Measurements from ENCODE around the gene TTLL11. TPM values are rescaled to one million over a fixed set of nuclear protein-coding genes. Genes with fewer than 3 reads are reported as not detected.

The TTLL11 gene
- total and polyA plus RNA-seq, 9 donors: 14.2 to 29.3 (median 20.1) TPM

DNA sequence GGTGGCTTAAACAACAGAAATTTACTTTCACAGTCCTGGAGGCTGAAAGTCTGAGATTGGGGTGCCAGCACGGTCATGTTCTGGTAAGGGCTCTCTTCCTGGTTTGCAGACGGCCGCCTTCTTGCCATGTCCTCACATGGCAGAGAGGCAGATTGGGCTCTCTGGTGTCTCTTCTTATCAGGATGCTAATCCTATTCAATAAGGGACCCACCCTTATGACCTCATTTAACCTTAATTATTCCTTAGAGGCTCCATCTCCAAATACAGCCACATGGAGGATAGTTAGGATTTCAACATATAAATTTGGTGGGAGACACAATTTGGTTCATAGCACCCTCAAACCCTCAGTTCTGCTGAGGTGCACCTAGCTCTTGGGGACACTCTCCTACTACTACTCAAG is 261.2 kb downstream of the TTLL11 start:
- no peaks in the 10 kb centered on the region for H3K9me3 ChIP-seq (replicated peaks; ENCODE audit: control insufficient read depth, low read depth, low read length)
- H3K27me3 ChIP-seq (ENCODE audit: control insufficient read depth, insufficient read depth, low read length): no peaks in the 10 kb centered on the region
- H3K27ac ChIP-seq (ENCODE audit: low read length): no peak overlapping the region
- no peak for DNase-seq
- no peaks in the 10 kb centered on the region for H3K36me3 ChIP-seq (ENCODE audit: control insufficient read depth, insufficient read depth, low read length)
- WGBS (ENCODE audit: insufficient coverage): 93% methylated on average over 3 of the region's 3 CpGs
- H3K4me1 ChIP-seq (ENCODE audit: control insufficient read depth, insufficient read depth, low read length): no peaks in the 10 kb centered on the region
- H3K4me3 ChIP-seq (ENCODE audit: low read length): no peak overlapping the region

DNA sequence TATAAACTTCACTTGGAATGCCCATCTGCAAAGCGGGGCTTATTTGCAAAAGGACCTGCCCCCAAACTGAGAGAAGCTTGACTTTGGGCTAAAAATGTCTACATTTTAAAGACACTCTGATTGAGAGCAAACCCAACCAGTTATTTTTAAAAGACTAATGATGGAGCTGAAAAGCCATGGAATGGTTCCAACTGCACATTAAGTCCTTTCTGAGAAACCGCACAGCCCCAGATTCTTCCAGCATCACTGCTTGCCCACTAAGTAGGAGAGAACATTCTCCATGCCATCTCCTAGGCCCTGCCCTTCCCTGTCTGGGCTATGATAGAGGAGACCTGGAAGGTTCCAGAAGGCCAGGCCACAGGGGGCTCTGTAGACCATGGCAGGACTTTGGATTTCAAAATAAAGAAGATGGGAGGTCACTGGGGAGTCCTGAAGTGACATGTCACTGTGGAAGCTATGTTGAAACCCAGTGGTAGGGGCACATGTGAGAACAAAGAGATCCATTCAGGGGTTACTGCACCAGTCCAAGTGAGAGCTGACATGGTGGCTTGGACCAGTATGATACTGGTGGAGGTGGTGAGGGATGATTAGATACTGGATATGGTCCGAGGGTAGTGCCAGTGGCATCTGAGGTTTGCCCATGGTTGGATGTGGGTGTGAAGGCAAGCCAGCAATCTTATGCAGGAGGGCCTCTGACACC is 262.5 kb downstream of the TTLL11 start:
- Histone ChIP-seq H3K9me3 (replicated peaks; ENCODE audit: control insufficient read depth, low read depth, low read length) (no peaks in the 10 kb centered on the region), H3K27me3 (ENCODE audit: control insufficient read depth, insufficient read depth, low read length) (no peaks in the 10 kb centered on the region), H3K27ac (ENCODE audit: low read length) (no peak overlapping the region), H3K36me3 (ENCODE audit: control insufficient read depth, insufficient read depth, low read length) (no peaks in the 10 kb centered on the region), H3K4me1 (ENCODE audit: control insufficient read depth, insufficient read depth, low read length) (no peaks in the 10 kb centered on the region), H3K4me3 (ENCODE audit: low read length) (no peak overlapping the region)
- no peak for DNase-seq
- WGBS (ENCODE audit: insufficient coverage): 33% methylated on average over 1 of the region's 3 CpGs

DNA sequence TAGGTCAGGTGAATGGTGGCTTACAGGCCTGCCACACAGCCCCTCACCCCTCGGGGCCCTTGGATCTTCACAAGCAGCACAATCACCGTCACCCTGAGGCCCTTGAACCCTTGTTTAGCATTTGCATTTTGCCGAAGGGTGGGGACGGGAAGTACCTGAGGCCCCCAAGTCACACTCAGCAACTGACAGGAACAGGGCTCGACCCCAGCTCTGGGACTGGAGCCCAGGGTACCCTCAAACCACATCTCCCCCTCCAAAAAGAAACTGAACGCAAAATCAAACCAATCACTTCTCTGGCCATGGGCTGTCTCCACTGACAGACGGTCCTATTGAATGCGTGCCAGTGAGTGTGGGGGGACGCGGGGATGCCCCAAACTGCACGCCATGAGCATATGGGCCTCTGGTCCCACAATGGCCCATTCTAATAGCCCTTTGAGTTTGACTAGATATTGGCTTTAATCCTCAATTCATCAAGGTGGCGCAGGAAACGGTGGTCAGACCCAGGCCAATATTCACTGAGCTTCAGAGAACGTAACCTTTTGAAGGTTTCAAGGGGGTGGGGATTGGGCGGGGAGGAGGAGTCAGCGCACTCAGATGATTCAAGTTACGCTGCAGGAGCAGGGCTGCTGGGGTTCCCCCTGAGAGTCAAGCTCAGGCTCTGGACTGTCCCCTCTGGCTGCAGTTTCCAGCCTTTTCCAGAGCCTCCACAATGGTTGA is 265.7 kb downstream of the TTLL11 start:
- no peaks in the 10 kb centered on the region for H3K36me3 ChIP-seq (ENCODE audit: control insufficient read depth, insufficient read depth, low read length)
- no peaks in the 10 kb centered on the region for H3K27me3 ChIP-seq (ENCODE audit: control insufficient read depth, insufficient read depth, low read length)
- DNase-seq: no peak
- peaks cover 10% of the 10 kb centered on the region for H3K4me1 ChIP-seq (ENCODE audit: control insufficient read depth, insufficient read depth, low read length)
- no peaks in the 10 kb centered on the region for H3K9me3 ChIP-seq (replicated peaks; ENCODE audit: control insufficient read depth, low read depth, low read length)
- no peak overlapping the region for H3K27ac ChIP-seq (ENCODE audit: low read length)
- 88% methylated on average over 11 of the region's 17 CpGs for WGBS (ENCODE audit: insufficient coverage)
- no peak overlapping the region for H3K4me3 ChIP-seq (ENCODE audit: low read length)

DNA sequence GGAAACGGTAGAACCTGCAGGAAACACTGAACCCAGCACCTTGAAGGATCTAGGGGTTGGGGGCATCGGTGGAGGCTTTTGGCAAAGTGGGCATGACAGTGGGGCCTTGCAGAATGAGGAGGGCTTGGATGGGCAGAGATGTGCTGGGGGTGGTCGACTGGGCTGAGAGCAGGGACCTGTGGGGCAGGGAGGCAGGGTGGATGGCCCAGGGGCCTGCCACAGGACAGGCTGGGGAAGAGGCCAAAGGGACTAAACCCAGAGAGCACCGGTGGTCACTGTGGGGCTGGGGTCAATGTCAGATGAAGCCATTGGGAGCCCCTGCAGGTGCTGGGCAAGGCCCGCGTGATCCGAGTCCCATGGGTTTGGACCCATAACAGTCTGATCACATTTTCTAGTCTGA is 266.4 kb downstream of the TTLL11 start:
- DNase-seq: no peak
- Histone ChIP-seq H3K4me1 (ENCODE audit: control insufficient read depth, insufficient read depth, low read length) (peaks cover 15% of the 10 kb centered on the region), H3K9me3 (replicated peaks; ENCODE audit: control insufficient read depth, low read depth, low read length) (no peaks in the 10 kb centered on the region), H3K4me3 (ENCODE audit: low read length) (no peak overlapping the region), H3K27me3 (ENCODE audit: control insufficient read depth, insufficient read depth, low read length) (no peaks in the 10 kb centered on the region), H3K36me3 (ENCODE audit: control insufficient read depth, insufficient read depth, low read length) (no peaks in the 10 kb centered on the region), H3K27ac (ENCODE audit: low read length) (no peak overlapping the region)
- 79% methylated on average over 4 of the region's 7 CpGs for WGBS (ENCODE audit: insufficient coverage)

DNA sequence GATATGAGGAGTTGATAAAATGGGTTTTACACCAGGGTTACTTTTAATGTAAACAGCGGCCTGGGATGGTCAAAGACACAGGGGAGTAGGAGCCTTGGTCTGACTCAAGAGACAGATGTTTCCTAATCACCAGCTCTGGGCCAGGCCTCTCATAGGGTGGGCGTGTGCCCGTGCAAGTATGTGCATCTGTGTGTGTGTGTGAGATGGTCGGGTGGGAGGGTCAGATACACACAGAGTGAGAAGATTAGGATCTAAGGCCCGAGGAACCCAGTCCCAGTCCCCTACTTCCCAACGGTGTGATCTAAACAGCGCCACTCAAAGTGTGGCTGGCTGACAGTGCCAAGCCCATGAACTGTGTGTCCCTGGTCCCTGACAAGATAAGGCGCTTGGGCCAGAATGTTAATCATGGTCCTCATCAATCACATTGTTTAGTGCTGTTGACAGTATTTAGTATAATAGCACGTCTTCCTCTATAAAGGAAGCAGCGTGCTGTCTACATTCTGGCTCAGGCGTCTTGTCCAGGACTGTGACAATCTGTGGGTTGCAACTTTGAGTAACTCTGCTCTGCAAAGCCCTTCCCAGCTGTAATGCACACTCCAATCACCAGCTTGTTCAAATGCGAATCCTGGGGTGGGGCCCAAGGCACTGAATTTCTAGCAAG is 267.9 kb downstream of the TTLL11 start:
- H3K27ac ChIP-seq (ENCODE audit: low read length): no peak overlapping the region
- no peak overlapping the region for H3K4me3 ChIP-seq (ENCODE audit: low read length)
- no peaks in the 10 kb centered on the region for H3K9me3 ChIP-seq (replicated peaks; ENCODE audit: control insufficient read depth, low read depth, low read length)
- WGBS (ENCODE audit: insufficient coverage): 75% methylated on average over 7 of the region's 12 CpGs
- H3K4me1 ChIP-seq (ENCODE audit: control insufficient read depth, insufficient read depth, low read length): peaks cover 17% of the 10 kb centered on the region
- DNase-seq: no peak
- no peaks in the 10 kb centered on the region for H3K27me3 ChIP-seq (ENCODE audit: control insufficient read depth, insufficient read depth, low read length)
- H3K36me3 ChIP-seq (ENCODE audit: control insufficient read depth, insufficient read depth, low read length): peaks cover 6% of the 10 kb centered on the region

DNA sequence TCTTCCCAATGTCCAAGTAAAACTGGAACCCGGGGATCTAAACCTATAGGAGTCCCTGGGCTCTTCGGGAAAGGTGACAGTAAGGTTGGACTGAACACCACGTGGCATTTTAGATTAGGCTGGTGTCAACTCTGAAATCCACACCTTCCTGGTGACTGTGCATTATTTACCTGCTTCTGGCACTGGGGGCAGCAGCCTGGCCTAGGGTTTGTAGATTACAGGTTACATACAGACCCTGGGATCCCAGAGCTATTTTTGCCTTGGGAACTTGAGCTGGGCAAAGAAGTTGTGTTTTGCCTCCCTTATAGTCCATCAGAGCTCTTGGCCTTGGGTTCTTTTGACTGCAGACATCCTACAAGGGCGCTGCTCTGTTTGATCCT is 268.5 kb downstream of the TTLL11 start:
- peaks cover 6% of the 10 kb centered on the region for H3K36me3 ChIP-seq (ENCODE audit: control insufficient read depth, insufficient read depth, low read length)
- WGBS (ENCODE audit: insufficient coverage): 71% methylated on average over 4 of the region's 4 CpGs
- no peak overlapping the region for H3K27ac ChIP-seq (ENCODE audit: low read length)
- H3K27me3 ChIP-seq (ENCODE audit: control insufficient read depth, insufficient read depth, low read length): no peaks in the 10 kb centered on the region
- DNase-seq: no peak
- H3K9me3 ChIP-seq (replicated peaks; ENCODE audit: control insufficient read depth, low read depth, low read length): no peaks in the 10 kb centered on the region
- H3K4me3 ChIP-seq (ENCODE audit: low read length): no peak overlapping the region
- H3K4me1 ChIP-seq (ENCODE audit: control insufficient read depth, insufficient read depth, low read length): peaks cover 19% of the 10 kb centered on the region

DNA sequence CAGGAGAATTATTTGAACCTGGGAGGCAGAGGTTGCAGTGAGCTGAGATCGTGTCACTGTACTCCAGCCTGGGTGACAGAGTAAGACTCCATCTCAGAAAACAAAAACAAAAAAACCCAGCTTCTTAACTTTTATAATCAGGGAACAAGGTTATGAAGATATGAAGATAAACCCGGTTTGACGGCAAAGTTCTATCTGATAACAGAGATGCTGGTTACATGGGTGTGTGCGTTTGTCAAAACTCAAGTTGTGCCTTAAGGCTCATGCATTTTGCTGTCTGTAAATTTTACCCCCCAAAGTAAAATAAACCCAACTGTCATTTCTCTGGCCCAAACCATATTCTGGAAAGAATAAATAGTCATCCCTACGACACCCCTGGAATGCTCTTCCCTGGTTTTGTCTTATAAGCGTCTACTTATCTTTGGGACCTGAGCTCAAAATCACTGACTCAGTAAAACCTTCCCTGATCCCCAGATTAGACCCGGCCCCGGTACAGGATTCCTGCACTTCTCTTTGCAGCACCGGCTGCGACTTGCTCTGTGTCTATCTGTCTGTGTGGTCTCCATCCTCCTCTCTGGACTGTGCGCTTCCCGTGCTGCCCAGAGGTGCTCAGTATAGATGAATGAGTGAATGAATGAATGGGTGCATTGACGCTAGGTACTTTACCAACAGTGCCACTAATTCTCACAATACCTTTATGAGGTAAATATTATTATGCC is 269.5 kb downstream of the TTLL11 start:
- peaks cover 6% of the 10 kb centered on the region for H3K36me3 ChIP-seq (ENCODE audit: control insufficient read depth, insufficient read depth, low read length)
- no peaks in the 10 kb centered on the region for H3K9me3 ChIP-seq (replicated peaks; ENCODE audit: control insufficient read depth, low read depth, low read length)
- 87% methylated on average over 5 of the region's 13 CpGs for WGBS (ENCODE audit: insufficient coverage)
- H3K4me1 ChIP-seq (ENCODE audit: control insufficient read depth, insufficient read depth, low read length): peaks cover 27% of the 10 kb centered on the region
- H3K27ac ChIP-seq (ENCODE audit: low read length): no peak overlapping the region
- H3K27me3 ChIP-seq (ENCODE audit: control insufficient read depth, insufficient read depth, low read length): no peaks in the 10 kb centered on the region
- H3K4me3 ChIP-seq (ENCODE audit: low read length): no peak overlapping the region
- DNase-seq: no peak

DNA sequence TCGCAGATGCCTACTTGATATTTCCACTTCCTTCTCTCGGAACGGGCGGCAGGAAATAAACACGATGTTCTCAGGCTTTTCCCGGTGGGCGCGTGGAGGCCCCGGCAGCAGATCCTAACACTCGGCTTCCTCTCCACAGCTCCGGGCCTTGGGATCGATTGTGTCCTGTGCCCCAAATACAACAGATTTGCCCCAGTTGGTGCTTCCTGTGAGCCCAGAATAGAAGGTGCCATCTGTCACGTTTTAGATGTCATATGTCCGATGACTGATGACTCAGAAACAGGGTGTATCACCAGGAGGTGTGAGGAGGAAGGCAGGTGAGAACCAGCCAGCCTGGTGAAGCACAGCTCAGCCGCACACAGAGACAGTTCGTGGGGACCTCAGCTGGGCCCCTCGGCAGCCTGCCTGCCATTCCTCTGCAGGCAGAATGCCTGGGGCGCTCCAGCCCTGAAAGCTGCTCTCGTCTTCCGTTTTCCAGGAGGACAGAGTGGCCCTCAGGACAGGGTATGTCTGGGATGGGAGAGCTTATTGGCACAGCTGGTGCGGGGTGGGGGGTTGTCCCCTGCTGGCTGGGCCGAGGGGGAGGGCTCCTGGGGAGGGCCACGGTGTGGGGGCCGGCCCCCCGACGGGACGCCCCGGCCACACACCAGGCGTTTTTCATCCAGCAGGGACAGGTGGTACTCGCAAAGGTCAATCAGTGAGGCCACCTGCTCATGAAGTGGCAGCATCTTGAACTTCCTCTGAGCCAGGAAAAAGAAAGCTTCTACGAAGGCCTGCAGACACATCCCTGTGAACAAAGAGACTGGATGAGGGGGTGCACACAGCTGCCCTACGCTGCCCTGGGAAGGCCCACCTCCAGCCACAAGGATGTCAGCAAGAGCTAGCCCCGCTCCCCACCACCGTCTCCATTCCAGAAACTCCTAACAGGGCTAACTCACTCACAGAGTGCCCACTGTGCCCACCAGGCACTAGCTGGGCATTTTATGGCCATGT is 270.7 kb downstream of the TTLL11 start:
- Histone ChIP-seq H3K27ac (ENCODE audit: low read length) (no peak overlapping the region), H3K36me3 (ENCODE audit: control insufficient read depth, insufficient read depth, low read length) (peaks cover 6% of the 10 kb centered on the region), H3K4me1 (ENCODE audit: control insufficient read depth, insufficient read depth, low read length) (peaks cover 38% of the 10 kb centered on the region), H3K27me3 (ENCODE audit: control insufficient read depth, insufficient read depth, low read length) (no peaks in the 10 kb centered on the region), H3K4me3 (ENCODE audit: low read length) (no peak overlapping the region), H3K9me3 (replicated peaks; ENCODE audit: control insufficient read depth, low read depth, low read length) (no peaks in the 10 kb centered on the region)
- no peak for DNase-seq
- 64% methylated on average over 29 of the region's 34 CpGs for WGBS (ENCODE audit: insufficient coverage)

DNA sequence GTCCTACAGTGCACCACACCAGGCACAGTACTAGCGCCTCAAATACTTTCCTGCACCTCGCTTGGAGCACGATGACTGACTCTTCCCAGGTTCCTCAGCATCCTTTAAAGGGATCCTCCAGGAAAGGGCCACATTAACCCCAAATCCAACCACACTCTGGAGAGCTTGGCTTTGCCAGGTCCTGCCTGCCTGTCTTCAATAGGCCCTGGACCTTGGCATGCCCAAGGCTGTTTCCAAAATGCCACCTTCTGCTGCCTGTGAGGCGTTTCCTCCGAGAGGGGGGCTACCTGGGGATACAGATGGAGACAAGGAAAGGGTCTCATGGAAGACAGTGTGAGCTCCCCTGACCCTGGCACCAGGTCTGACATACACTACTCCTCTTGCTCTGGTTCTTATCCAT is 271.8 kb downstream of the TTLL11 start:
- no peak for DNase-seq
- Histone ChIP-seq H3K27ac (ENCODE audit: low read length) (no peak overlapping the region), H3K27me3 (ENCODE audit: control insufficient read depth, insufficient read depth, low read length) (no peaks in the 10 kb centered on the region), H3K9me3 (replicated peaks; ENCODE audit: control insufficient read depth, low read depth, low read length) (no peaks in the 10 kb centered on the region), H3K4me3 (ENCODE audit: low read length) (no peak overlapping the region), H3K4me1 (ENCODE audit: control insufficient read depth, insufficient read depth, low read length) (peaks cover 38% of the 10 kb centered on the region), H3K36me3 (ENCODE audit: control insufficient read depth, insufficient read depth, low read length) (peaks cover 6% of the 10 kb centered on the region)
- WGBS (ENCODE audit: insufficient coverage): 96% methylated on average over 3 of the region's 5 CpGs
